AG10803 (cell line): ENCODE results near the gene PCDHB2.
"Not testable (repeated sequence)": the region's sequence is repeated elsewhere in the genome, so short reads cannot be mapped to it uniquely, and the experiment has no call there.

Experiments used
- DNase-seq: peaks from one replicate; pipeline ENCODE4 v3.0.0; 2010; ENCODE audit warnings: low read depth
- H3K4me3 ChIP-seq: 2 replicates; pipeline ENCODE4 v1.5.1; 2011; ENCODE audit warnings: mild to moderate bottlenecking, low read length, control low read depth
- TF ChIP-seq, protein P1 (sequence below): conservative IDR thresholded peaks from 2 replicates; pipeline ENCODE4 v1.5.1; 2011; ENCODE audit warnings: mild to moderate bottlenecking, low read length, control low read depth, inconsistent platforms

Gene PCDHB2

DNA sequence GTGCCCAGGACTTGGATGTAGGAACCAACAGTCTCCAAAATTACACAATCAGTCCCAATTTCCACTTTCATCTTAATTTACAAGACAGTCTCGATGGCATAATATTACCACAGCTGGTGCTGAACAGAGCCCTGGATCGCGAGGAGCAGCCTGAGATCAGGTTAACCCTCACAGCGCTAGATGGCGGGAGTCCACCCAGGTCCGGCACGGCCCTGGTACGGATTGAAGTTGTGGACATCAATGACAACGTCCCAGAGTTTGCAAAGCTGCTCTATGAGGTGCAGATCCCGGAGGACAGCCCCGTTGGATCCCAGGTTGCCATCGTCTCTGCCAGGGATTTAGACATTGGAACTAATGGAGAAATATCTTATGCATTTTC, 837 bp downstream of the PCDHB2 start:
- no peak for DNase-seq

DNA sequence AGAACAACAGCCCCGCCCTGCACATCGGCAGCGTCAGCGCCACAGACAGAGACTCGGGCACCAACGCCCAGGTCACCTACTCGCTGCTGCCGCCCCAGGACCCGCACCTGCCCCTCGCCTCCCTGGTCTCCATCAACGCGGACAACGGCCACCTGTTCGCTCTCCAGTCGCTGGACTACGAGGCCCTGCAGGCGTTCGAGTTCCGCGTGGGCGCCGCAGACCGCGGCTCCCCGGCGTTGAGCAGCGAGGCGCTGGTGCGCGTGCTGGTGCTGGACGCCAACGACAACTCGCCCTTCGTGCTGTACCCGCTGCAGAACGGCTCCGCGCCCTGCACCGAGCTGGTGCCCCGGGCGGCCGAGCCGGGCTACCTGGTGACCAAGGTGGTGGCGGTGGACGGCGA, 1.8 kb downstream of the PCDHB2 start:
- DNase-seq, H3K4me3 ChIP-seq: not testable (repeated sequence)

More for the DNA sequence above, 837 bp downstream of the PCDHB2 start:
- TF ChIP-seq, protein P1, sequence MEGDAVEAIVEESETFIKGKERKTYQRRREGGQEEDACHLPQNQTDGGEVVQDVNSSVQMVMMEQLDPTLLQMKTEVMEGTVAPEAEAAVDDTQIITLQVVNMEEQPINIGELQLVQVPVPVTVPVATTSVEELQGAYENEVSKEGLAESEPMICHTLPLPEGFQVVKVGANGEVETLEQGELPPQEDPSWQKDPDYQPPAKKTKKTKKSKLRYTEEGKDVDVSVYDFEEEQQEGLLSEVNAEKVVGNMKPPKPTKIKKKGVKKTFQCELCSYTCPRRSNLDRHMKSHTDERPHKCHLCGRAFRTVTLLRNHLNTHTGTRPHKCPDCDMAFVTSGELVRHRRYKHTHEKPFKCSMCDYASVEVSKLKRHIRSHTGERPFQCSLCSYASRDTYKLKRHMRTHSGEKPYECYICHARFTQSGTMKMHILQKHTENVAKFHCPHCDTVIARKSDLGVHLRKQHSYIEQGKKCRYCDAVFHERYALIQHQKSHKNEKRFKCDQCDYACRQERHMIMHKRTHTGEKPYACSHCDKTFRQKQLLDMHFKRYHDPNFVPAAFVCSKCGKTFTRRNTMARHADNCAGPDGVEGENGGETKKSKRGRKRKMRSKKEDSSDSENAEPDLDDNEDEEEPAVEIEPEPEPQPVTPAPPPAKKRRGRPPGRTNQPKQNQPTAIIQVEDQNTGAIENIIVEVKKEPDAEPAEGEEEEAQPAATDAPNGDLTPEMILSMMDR, result no peak
- H3K4me3 ChIP-seq, result peak overlapping the region; percentile 57

DNA sequence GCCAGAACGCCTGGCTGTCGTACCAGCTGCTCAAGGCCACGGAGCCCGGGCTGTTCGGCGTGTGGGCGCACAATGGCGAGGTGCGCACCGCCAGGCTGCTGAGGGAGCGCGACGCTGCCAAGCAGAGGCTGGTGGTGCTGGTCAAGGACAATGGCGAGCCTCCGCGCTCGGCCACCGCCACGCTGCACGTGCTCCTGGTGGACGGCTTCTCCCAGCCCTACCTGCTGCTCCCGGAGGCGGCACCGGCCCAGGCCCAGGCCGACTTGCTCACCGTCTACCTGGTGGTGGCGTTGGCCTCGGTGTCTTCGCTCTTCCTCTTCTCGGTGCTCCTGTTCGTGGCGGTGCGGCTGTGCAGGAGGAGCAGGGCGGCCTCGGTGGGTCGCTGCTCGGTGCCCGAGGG, 2.2 kb downstream of the PCDHB2 start:
- not testable (repeated sequence) for DNase-seq, H3K4me3 ChIP-seq

DNA sequence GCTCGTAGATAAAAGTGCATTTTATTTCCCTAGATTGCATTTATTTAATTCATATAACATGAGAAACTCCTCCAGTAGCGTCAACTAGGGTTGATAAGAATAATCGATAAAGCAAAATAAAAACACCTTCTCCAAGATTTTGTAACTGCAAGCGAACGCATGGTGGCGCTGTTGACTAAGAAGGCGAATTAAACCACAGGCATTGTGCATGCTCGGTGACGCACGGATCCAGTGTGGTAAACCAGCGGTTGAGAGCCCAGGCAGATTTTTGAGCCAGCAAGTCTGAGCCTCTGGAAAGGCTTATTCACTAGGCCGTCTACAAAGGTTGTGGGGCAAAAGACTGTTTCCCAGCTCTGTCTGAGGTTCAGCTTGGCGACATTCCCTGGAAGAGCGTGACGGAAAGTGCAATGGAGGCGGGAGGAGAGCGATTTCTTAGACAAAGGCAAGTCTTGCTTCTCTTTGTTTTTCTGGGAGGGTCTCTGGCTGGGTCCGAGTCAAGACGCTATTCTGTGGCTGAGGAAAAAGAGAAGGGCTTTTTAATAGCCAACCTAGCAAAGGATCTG, 5.9 kb downstream of the PCDHB2 start, which contains the start of gene PCDHB3:
Gene PCDHB3 (plus strand): TSS at position 231 of the 563 bp plus-strand sequence. CDS start 177 bp downstream, at position 408.
- peak; percentile 32 for DNase-seq
- peak within 1 kb of the TSS; percentile 17 for H3K4me3 ChIP-seq
- TF ChIP-seq, protein P1, result peak; percentile 33

DNA sequence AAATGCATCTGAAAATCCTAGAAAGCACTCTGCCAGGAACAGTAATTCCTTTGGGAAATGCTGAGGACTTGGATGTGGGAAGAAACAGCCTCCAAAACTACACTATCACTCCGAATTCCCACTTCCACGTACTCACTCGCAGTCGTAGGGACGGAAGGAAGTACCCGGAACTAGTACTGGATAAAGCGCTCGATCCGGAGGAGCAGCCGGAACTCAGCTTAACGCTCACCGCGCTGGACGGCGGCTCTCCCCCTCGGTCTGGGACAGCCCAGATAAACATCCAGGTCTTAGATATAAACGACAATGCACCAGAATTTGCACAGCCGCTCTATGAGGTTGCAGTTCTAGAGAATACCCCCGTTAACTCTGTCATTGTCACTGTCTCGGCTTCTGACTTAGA, 6.6 kb downstream of the PCDHB2 start:
- DNase-seq, result no peak
- TF ChIP-seq, protein P1, result no peak
- no peak overlapping the region for H3K4me3 ChIP-seq

DNA sequence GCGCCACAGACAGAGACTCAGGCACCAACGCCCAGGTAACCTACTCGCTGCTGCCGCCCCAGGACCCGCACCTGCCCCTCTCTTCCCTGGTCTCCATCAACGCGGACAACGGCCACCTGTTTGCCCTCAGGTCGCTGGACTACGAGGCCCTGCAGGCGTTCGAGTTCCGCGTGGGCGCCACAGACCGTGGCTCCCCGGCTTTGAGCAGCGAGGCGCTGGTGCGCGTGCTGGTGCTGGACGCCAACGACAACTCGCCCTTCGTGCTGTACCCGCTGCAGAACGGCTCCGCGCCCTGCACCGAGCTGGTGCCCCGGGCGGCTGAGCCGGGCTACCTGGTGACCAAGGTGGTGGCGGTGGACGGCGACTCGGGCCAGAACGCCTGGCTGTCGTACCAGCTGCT, 7.7 kb downstream of the PCDHB2 start:
- DNase-seq, H3K4me3 ChIP-seq: not testable (repeated sequence)

DNA sequence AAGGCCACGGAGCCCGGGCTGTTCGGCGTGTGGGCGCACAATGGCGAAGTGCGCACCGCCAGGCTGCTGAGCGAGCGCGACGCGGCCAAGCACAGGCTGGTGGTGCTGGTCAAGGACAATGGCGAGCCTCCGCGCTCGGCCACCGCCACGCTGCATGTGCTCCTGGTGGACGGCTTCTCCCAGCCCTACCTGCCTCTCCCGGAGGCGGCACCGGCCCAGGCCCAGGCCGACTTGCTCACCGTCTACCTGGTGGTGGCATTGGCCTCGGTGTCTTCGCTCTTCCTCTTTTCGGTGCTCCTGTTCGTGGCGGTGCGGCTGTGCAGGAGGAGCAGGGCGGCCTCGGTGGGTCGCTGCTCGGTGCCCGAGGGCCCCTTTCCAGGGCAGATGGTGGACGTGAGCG, 8.1 kb downstream of the PCDHB2 start:
- H3K4me3 ChIP-seq, DNase-seq: not testable (repeated sequence)

DNA sequence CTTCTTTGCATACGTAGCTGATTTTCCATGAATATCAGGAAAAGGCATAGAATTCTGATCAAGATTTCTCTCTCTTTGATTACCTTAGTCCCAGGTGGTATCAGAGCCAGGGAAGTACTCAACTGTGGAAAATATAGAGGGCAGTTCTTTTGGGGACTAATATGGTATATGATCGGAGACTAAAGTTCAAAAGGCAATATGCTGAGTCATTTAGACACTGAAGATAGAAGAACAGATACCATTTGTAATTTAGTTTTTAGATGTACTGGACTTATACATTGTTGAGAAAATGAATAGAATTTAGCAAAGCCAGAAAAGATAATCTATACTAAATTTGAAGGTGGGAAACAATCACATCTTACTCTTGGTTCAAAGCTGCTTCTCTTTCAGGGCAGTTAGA, 10.9 kb downstream of the PCDHB2 start:
- TF ChIP-seq, protein P1, result no peak
- no peak for DNase-seq
- no peak overlapping the region for H3K4me3 ChIP-seq

DNA sequence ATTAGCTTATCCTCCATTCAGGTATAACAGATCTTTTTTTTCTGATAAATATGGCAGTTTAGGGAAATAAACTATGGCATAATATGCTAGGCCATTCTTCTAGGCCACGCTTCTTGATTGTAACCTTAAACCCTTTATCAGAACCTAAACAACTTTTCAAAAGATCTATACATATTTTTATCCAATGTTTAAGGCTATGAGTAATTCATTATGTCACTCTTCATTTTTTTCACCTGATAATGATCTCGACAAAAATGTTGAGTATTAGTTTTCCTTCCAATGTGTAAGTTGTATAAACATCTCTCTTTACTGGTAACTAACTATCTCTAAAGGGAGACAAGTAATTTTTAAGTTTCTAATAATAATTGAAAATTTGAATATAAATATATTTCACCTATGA, 24.8 kb downstream of the PCDHB2 start:
- H3K4me3 ChIP-seq, result no peak overlapping the region
- no peak for DNase-seq
- TF ChIP-seq, protein P1, result no peak
